CD4-positive, CD25-positive, alpha-beta regulatory T cell (primary cell): ENCODE results near the gene SPTBN4. TPM values are rescaled to one million over a fixed set of nuclear protein-coding genes. Genes with fewer than 3 reads are reported as not detected.
"Not testable (repeated sequence)": the region's sequence is repeated elsewhere in the genome, so short reads cannot be mapped to it uniquely, and the experiment has no call there.

ENCODE experiments used
- ATAC-seq, 2 donors: fragments of 150-1000 bp; cut with Tn5 transposase; one replicate each; pipeline ENCODE4 v1.10.0; 2021; ENCODE audit warnings: low read depth in 2 of 2, moderate number of reproducible peaks in 2 of 2, moderate library complexity in 1 of 2
- DNase-seq, 3 donors: peaks; one replicate each; pipeline versions ENCODE4 v3.0.0 to v3.0.0-alpha.2; 2012 to 2022; ENCODE audit warnings: mixed read lengths in 1 of 3
- H3K27ac ChIP-seq: one replicate; pipeline ENCODE4 v1.7.0; 2013; ENCODE audit warnings: mild to moderate bottlenecking, low read length; ENCODE audit not compliant: insufficient read depth, poor library complexity, severe bottlenecking
- H3K27me3 ChIP-seq: one replicate; pipeline ENCODE4 v1.7.0; 2013; ENCODE audit warnings: low read length; ENCODE audit not compliant: control insufficient read depth, insufficient read depth
- H3K36me3 ChIP-seq: one replicate; pipeline ENCODE4 v1.7.0; 2013; ENCODE audit warnings: mild to moderate bottlenecking, low read length, moderate library complexity; ENCODE audit not compliant: control insufficient read depth, insufficient read depth
- H3K4me1 ChIP-seq: 2 replicates; pipeline ENCODE4 v1.7.0; 2013; ENCODE audit warnings: mild to moderate bottlenecking, low read length; ENCODE audit not compliant: insufficient read depth, control insufficient read depth, poor library complexity, severe bottlenecking
- H3K4me3 ChIP-seq: one replicate; pipeline ENCODE4 v1.7.0; 2013; ENCODE audit warnings: low read depth, mild to moderate bottlenecking, low read length, moderate library complexity
- H3K9me3 ChIP-seq, 2 experiments: 1 replicate in 1 of 2; 2 replicates in 1 of 2; pipeline ENCODE4 v1.7.0; 2013; ENCODE audit warnings: low read length in 2 of 2, mild to moderate bottlenecking in 1 of 2, moderate library complexity in 1 of 2; ENCODE audit not compliant: control insufficient read depth in 2 of 2
- H3K27ac Mint-ChIP-seq, 3 donors: one replicate each; pipeline ENCODE4 v1.8.0; 2020 to 2022; ENCODE audit warnings: mild to moderate bottlenecking in 3 of 3, mixed read lengths in 3 of 3, moderate library complexity in 2 of 3
- H3K27me3 Mint-ChIP-seq: one replicate; pipeline ENCODE4 v1.8.0; 2022; ENCODE audit warnings: mild to moderate bottlenecking, mixed read lengths
- H3K36me3 Mint-ChIP-seq: one replicate; pipeline ENCODE4 v1.8.0; 2020; ENCODE audit warnings: mixed read lengths
- H3K4me1 Mint-ChIP-seq, 4 donors: one replicate each; pipeline ENCODE4 v1.8.0; 2020 to 2022; ENCODE audit warnings: mixed read lengths in 4 of 4, mild to moderate bottlenecking in 1 of 4
- H3K4me3 Mint-ChIP-seq, 4 donors: one replicate each; pipeline ENCODE4 v1.8.0; 2020 to 2022; ENCODE audit warnings: mild to moderate bottlenecking in 4 of 4, mixed read lengths in 4 of 4, moderate library complexity in 3 of 4
- H3K9me3 Mint-ChIP-seq, 7 donors: one replicate each; pipeline ENCODE4 v1.8.0; 2020 to 2022; ENCODE audit warnings: mixed read lengths in 7 of 7, mild to moderate bottlenecking in 3 of 7, moderate library complexity in 2 of 7
- polyA plus RNA-seq, 4 donors: library from polyadenylated mRNA; unstranded; fragments of 300-500 nt; fragmentation: Illumina TruSeq; gene quantifications; one replicate each; pipeline ENCODE4 v1.2.3, GENCODE V29; 2021
- total RNA-seq: library from RNA; stranded (reverse); gene quantifications from one replicate; pipeline ENCODE4 v1.2.3, GENCODE V29; 2022

Gene SPTBN4
- total and polyA plus RNA-seq, 5 donors from 2014 or later, result not detected

DNA sequence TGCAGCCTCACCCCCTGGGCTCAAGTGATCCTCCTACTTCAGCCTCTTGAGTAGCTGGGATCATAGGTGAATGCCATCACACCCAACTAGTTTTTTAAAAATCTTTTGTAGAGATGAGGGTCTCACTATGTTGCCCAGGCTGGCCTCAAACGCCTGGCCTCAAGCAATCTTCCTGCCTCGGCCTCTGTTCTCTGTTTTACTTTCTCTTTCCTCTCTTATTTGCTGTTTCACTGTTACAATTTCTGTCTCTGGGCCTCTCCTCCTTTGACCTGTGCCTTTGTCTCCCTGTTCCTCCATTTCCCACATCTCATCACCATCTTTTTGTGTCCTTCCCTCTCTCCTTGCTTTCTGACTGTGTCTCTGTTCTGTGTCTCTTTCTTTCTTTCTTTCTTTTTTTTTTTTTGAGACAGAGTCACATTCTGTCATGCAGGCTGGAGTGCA, 119.2 kb downstream of the SPTBN4 start:
- no peak for DNase-seq
- Mint-ChIP-seq H3K27ac (peak overlapping the region in 2 of 3 donors; percentile 64 to 89), H3K4me3 (no peak overlapping the region), H3K4me1 (peaks cover 0 to 18% (median 0%) of the 10 kb centered on the region in 4 donors), H3K9me3 (no peaks in the 10 kb centered on the region), H3K36me3 (peaks cover 46% of the 10 kb centered on the region), H3K27me3 (no peaks in the 10 kb centered on the region)
- no peaks in the 10 kb centered on the region for H3K9me3 ChIP-seq
- H3K4me1 ChIP-seq, result no peaks in the 10 kb centered on the region
- ATAC-seq, result no peak
- peaks cover 71% of the 10 kb centered on the region for H3K36me3 ChIP-seq
- H3K4me3 ChIP-seq, result no peak overlapping the region
- H3K27ac ChIP-seq, result no peak overlapping the region
- H3K27me3 ChIP-seq, result no peaks in the 10 kb centered on the region

DNA sequence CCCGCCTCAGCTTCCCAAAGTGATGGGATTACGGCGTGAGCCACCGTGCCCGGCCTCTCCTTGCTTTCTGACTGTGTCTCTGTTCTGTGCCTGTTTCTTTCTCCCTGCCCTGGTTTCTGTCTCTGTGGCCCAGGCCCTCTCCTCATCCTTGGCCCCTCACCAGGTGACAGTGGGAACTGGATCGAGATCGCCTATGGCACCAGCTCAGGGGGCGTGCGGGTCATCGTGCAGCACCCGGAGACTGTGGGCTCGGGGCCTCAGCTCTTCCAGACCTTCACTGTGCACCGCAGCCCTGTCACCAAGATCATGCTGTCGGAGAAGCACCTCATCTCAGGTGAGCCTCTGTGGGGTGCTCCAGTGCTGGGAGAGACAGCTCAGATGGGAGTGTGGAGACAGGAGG, 119.8 kb downstream of the SPTBN4 start:
- Histone ChIP-seq H3K27me3 (no peaks in the 10 kb centered on the region), H3K4me1 (no peaks in the 10 kb centered on the region), H3K27ac (no peak overlapping the region), H3K36me3 (peaks cover 65% of the 10 kb centered on the region), H3K9me3 (no peaks in the 10 kb centered on the region), H3K4me3 (no peak overlapping the region)
- Mint-ChIP-seq H3K4me3 (no peak overlapping the region), H3K9me3 (no peaks in the 10 kb centered on the region), H3K36me3 (peaks cover 41% of the 10 kb centered on the region), H3K27me3 (no peaks in the 10 kb centered on the region), H3K27ac (peak overlapping the region in 2 of 3 donors; percentile 64 to 67), H3K4me1 (peaks cover 0 to 16% (median 0%) of the 10 kb centered on the region in 4 donors)
- DNase-seq (no peak), ATAC-seq (no peak)

DNA sequence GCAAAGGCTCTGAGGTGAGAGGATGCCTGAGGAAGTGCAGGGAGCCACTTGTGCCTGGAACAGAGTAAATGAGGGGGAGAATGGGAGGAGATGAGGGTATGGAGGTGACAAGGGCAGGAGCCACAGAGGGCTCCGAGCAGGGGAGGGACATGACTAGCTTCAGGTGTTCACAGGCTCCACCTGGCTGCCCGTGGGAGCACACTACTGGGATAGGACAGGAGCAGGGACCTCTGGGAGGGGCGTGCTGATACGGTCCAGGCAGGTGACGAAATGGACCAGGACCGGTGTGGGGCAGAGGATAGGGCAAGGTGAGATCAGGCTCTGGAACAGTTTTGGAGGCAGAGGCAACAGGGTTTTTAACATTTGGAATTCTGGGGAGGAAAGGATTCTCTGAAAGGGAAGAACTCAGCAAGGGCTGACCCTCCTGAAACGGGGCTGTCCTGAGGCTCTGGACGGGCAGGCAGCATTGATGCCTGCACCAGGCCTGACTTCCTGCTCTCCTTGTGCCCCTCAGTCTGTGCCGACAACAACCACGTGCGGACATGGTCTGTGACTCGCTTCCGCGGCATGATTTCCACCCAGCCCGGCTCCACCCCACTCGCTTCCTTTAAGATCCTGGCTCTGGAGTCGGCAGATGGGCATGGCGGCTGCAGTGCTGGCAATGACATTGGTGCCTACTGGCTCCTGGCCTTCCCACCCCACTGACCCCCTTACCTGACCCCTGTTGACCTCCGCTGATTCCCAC, 121.5 kb downstream of the SPTBN4 start:
- DNase-seq (no peak), ATAC-seq (no peak)
- H3K27ac Mint-ChIP-seq, result peak overlapping the region in 1 of 3 donors; percentile 71
- H3K27me3 ChIP-seq, result no peaks in the 10 kb centered on the region
- no peaks in the 10 kb centered on the region for H3K9me3 Mint-ChIP-seq
- no peak overlapping the region for H3K27ac ChIP-seq
- H3K4me3 ChIP-seq, result no peak overlapping the region
- H3K27me3 Mint-ChIP-seq, result no peaks in the 10 kb centered on the region
- H3K4me1 ChIP-seq, result no peaks in the 10 kb centered on the region
- peaks cover 0 to 9% (median 0%) of the 10 kb centered on the region in 4 donors for H3K4me1 Mint-ChIP-seq
- peaks cover 49% of the 10 kb centered on the region for H3K36me3 ChIP-seq
- peak overlapping the region in 1 of 4 donors; percentile 21 for H3K4me3 Mint-ChIP-seq
- peaks cover 33% of the 10 kb centered on the region for H3K36me3 Mint-ChIP-seq
- no peaks in the 10 kb centered on the region for H3K9me3 ChIP-seq

DNA sequence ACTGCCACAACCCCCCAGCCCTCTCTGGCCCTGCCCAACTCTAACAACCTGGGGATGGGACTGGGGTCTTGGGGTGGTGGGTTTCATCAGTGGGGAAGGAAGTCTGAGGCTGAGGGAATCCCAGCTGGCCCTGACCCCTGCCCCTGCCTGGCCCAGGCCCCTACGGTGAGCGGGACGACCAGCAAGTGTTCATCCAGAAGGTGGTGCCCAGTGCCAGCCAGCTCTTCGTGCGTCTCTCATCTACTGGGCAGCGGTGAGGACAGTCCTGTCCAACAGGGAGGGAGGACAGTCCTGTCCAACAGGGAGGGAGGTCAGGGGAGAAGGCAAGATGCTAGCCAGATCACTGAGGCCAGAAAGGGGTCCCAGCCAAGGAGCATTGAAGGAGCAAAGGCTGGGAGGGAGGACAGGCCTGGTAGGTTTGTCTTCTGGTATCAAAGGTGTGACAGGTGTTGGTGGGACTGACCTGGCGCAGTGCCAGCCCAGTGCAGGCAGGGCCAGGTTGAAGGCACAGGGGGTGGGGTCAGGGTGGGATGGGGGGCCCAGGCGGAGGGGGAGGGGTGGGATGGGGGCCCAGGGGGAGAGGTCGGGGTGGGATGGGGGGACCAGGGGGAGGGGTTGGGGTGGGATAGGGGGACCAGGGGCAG, 122.2 kb downstream of the SPTBN4 start:
- H3K27me3 Mint-ChIP-seq, result no peaks in the 10 kb centered on the region
- no peaks in the 10 kb centered on the region for H3K27me3 ChIP-seq
- DNase-seq, result no peak
- H3K4me1 ChIP-seq, result no peaks in the 10 kb centered on the region
- no peaks in the 10 kb centered on the region for H3K9me3 ChIP-seq
- H3K9me3 Mint-ChIP-seq, result no peaks in the 10 kb centered on the region
- peaks cover 0 to 10% (median 0%) of the 10 kb centered on the region in 4 donors for H3K4me1 Mint-ChIP-seq
- H3K36me3 ChIP-seq, result peaks cover 43% of the 10 kb centered on the region
- H3K27ac Mint-ChIP-seq, result no peak overlapping the region
- H3K36me3 Mint-ChIP-seq, result peaks cover 30% of the 10 kb centered on the region
- no peak overlapping the region for H3K4me3 ChIP-seq
- H3K4me3 Mint-ChIP-seq, result peak overlapping the region in 1 of 4 donors; percentile 21
- ATAC-seq, result no peak
- H3K27ac ChIP-seq, result no peak overlapping the region

DNA sequence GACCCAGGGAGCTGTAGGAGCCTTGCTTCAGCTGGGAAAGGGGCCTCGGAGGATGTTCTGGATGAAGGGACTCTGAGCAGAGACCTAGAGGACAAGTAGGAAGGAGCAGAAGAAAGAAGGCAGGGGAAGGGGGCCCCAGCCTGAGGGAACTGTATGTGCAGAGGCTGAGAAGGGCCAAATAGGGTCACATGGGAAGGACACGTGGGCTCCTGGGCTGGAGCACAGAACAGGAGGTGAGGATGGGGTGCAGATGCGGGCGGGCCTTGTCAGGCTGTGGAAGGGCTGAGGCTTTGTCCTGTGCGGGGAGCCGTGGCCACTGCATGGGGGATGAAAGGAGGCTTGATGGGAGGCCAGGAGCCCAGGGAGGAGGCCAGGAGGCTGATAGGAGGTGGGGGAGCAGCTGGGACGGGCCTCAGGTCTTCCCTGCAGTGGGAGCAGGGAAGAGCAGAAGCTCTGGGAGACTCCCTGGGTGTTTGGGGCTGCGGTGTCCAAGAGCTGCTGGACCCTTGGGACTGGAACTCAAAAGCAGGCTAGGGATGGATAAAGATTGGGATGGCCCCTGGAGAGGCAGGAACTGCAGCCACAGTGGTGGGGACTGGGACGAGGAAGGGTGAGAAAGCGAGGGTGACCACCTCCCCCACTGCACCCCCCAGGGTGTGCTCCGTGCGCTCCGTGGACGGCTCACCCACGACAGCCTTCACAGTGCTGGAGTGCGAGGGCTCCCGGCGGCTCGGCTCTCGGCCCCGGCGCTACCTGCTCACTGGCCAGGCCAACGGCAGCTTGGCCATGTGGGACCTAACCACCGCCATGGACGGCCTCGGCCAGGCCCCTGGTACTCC, 123.0 kb downstream of the SPTBN4 start:
- H3K36me3 Mint-ChIP-seq, result peaks cover 23% of the 10 kb centered on the region
- DNase-seq (no peak), ATAC-seq (peak in 1 of 2 donors; percentile 10)
- no peaks in the 10 kb centered on the region for H3K9me3 ChIP-seq
- no peaks in the 10 kb centered on the region for H3K9me3 Mint-ChIP-seq
- H3K4me1 ChIP-seq, result peaks cover 7% of the 10 kb centered on the region
- no peaks in the 10 kb centered on the region for H3K27me3 ChIP-seq
- H3K27ac ChIP-seq, result no peak overlapping the region
- H3K27me3 Mint-ChIP-seq, result no peaks in the 10 kb centered on the region
- H3K4me3 Mint-ChIP-seq, result no peak overlapping the region
- H3K4me1 Mint-ChIP-seq, result peaks cover 0 to 18% (median under 1%) of the 10 kb centered on the region in 4 donors
- peaks cover 36% of the 10 kb centered on the region for H3K36me3 ChIP-seq
- no peak overlapping the region for H3K27ac Mint-ChIP-seq
- no peak overlapping the region for H3K4me3 ChIP-seq

DNA sequence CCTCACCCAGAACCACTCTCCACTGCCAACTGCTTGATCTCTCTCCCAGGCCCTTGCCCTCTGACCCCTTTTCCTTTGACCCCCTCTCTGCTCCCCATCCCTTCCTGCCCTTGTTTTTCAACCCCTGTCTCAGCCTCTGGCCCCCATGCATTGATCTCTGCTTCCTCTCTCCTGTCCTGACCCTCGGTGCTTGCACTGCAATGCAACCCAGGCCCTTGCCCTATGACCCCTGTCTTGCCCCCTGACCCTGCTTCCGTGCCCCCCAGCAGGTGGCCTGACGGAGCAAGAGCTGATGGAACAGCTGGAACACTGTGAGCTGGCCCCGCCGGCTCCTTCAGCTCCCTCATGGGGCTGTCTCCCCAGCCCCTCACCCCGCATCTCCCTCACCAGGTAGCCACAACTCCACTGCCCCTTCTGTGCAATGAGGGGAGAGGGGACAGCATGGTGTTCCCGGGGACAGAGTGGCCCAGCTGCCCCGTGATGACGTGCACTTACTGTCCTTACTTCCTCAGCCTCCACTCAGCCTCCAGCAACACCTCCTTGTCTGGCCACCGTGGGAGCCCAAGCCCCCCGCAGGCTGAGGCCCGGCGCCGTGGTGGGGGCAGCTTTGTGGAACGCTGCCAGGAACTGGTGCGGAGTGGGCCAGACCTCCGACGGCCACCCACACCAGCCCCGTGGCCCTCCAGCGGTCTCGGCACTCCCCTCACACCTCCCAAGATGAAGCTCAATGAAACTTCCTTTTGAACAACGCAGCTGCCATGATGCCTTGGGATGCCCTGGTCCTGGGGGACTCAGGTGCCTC, 123.9 kb downstream of the SPTBN4 start:
- H3K36me3 ChIP-seq, result peaks cover 29% of the 10 kb centered on the region
- H3K27ac Mint-ChIP-seq, result no peak overlapping the region
- no peaks in the 10 kb centered on the region for H3K27me3 Mint-ChIP-seq
- no peaks in the 10 kb centered on the region for H3K9me3 ChIP-seq
- no peaks in the 10 kb centered on the region for H3K9me3 Mint-ChIP-seq
- DNase-seq, result no peak
- no peak overlapping the region for H3K27ac ChIP-seq
- no peak overlapping the region for H3K4me3 ChIP-seq
- H3K27me3 ChIP-seq, result no peaks in the 10 kb centered on the region
- no peak overlapping the region for H3K4me3 Mint-ChIP-seq
- H3K4me1 Mint-ChIP-seq, result peaks cover 0 to 21% (median under 1%) of the 10 kb centered on the region in 4 donors
- no peak for ATAC-seq
- H3K36me3 Mint-ChIP-seq, result peaks cover 18% of the 10 kb centered on the region
- H3K4me1 ChIP-seq, result peaks cover 13% of the 10 kb centered on the region

DNA sequence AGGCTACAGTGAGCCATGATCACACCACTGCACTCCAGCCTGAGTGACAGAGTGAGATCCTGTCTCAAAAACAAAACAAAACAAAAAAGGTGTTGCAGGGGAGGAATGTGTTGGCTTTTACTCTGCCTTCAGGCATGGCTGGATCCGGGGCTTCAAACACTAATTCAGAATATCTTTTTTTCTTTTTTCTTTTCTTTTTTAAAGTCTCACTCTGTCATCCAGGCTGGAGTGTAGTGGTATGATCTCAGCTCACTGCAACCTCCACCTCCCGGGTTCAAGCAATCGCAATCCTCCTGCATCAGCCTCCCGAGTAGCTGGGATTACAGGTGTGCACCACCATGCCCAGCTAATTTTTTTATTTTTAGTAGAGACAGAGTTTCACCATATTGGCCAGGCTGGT, 124.9 kb downstream of the SPTBN4 start:
- Histone ChIP-seq H3K4me1 (peaks cover 13% of the 10 kb centered on the region), H3K36me3 (peaks cover 20% of the 10 kb centered on the region)
- H3K27ac Mint-ChIP-seq, result peak overlapping the region in 1 of 3 donors; percentile 11
- not testable (repeated sequence) for H3K27me3 ChIP-seq, H3K4me3 ChIP-seq, H3K27ac ChIP-seq, H3K9me3 Mint-ChIP-seq, H3K36me3 Mint-ChIP-seq, H3K9me3 ChIP-seq, ATAC-seq, H3K27me3 Mint-ChIP-seq, DNase-seq
- peak overlapping the region in 2 of 4 donors; percentile 52 to 85 for H3K4me3 Mint-ChIP-seq
- H3K4me1 Mint-ChIP-seq, result peaks cover 0 to 18% (median under 1%) of the 10 kb centered on the region in 4 donors
